Endothelial cell of hepatic sinusoid (primary cell): ENCODE results near the gene HORMAD2.
"Not testable (repeated sequence)": the region's sequence is repeated elsewhere in the genome, so short reads cannot be mapped to it uniquely, and the experiment has no call there.

ENCODE experiments used
- in situ Hi-C: cut with HindIII; loops from 2 replicates; pipeline ENCODE4 v1.10.0; 2017; ENCODE audit warnings: low sequenced_read_pairs

The HORMAD2 gene

GRCh38 chr22:30186041-30186440, 105.8 kb downstream of the HORMAD2 start:
- in situ Hi-C loops: loop anchor here (10.0 kb wide), 1 partner anchor 59 kb away; the partner anchor contains the start of gene LIF

DNA sequence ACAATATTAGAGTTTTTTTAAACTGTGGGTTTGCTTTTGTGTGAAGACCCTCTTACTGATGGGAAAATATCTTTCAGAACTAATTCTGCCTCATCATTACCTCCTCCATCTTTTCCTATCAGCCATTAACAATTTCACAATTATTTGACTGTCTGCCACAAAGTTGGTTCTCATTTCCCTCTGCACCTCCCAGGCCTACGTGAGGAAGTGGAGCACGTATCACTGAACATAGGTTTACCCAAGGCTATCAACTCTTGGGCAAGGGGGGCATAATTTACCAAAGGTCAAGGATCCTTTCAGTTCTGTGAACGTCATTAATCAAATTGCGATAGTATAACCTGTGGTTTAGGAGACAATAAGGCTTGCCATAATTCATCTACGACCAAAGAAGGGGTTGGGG, 106.2 kb downstream of the HORMAD2 start:
- in situ Hi-C loops: loop anchor here (10.0 kb wide), 1 partner anchor 58 kb away; the partner anchor contains the start of gene LIF

- in situ Hi-C loops: loop anchor here (10.0 kb wide), 1 partner anchor 58 kb away; the partner anchor contains the start of gene LIF
Measured at GRCh38 chr22:30187094-30187493, 106.8 kb downstream of the HORMAD2 start.

DNA sequence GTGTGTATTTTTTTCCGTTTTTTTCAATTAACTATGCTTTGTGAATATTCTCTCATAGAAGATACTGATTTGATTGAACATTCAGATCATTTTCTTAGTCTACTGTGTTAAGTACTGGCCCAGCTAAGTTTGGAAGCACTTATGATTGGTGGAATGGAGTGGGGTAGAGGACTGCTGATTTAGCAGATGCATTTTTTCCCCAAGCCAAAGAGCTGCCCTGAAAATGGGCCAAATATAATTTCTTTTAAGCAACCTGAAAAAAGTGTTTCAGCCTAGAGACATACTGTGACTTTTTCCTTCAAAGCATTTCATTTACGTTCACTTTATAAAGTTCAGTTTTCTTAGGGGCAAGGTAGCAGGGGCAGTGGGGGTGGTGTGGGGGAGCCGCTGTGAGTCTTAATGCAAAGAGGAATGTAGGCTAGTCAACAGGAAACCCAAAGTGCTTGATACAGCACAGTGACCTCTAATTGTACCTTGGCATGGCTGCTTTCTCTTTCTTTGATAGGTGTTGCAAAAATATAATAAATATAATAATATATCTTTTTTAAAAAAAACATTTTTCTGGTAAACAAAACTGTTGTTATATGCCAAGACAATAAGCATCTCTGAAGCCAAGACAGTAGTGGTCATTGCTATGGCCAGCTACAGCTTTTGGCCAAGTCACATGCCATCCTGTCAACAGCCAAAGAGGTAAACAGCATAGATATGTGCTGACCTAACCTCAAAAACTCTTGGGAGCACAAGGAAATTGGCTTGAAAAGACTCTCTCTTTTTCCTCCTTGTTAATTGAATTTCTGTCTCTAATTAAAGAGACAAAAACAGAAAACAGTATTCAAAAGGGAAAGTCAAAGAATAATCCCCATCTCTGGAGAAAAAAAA, 107.5 kb downstream of the HORMAD2 start:
- in situ Hi-C loops: loop anchor here (10.0 kb wide), 1 partner anchor 57 kb away; the partner anchor contains the start of gene LIF

- in situ Hi-C loops: loop anchor here (10.0 kb wide), 1 partner anchor 56 kb away; the partner anchor contains the start of gene LIF
Measured at GRCh38 chr22:30188911-30189310, 108.6 kb downstream of the HORMAD2 start.

DNA sequence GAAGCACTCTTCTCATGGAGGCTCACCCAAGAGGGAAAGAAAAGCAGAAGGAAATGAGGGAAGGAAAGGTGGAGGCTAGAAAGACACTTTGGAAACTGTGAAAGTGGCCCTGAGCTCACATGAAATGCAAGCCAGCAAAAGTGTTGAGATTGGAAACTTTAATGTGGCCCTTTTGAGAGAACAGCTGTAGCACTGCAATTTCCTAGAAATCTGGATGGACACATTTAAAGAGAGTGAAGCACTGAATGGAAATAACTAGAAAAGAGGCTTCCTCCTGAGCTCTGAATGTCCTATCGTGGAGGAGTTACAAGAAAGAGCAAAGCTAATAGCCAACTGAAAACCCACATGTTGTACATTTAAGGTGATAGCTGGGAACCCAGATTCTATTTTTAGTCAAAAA, 110.3 kb downstream of the HORMAD2 start:
- in situ Hi-C loops: no loop called here

- in situ Hi-C loops: no loop called here
Measured at GRCh38 chr22:30191040-30191701, 110.9 kb downstream of the HORMAD2 start.

- in situ Hi-C loops: no loop called here
Measured at GRCh38 chr22:30192427-30192826, 112.2 kb downstream of the HORMAD2 start.

DNA sequence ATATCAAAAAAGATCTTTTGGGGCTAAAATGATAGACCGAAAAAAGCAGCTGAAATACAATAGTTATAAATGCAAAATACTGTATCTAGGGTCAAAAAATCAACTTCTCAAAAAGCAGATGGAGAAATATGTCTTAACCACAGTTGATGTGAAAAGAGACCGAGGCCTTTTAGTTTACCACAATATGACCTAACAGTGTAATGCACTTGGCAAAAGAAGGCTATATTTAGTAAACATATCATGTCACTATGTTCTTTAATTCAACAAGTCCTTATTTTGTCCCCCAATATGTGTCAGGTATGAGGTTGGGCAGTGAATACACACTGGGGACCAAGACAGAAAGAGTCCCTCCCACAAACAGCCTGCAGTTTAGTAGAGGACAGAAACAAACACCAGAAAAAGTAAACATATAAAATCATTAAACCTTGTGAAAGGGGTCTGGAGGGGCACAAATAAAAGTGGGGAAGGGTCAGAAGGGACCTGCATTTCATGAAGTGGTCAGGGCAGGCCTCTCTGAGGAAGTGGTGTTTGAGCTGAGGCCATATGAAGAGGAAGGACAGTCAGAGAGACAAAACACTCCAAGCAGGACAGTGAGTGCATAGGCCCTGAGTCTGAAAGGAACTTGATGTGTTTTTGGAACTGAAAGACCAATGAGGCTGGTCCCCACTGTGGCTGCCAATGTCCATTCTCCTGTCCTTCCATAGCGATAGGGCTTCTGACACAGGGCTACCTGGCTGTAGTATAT, 112.9 kb downstream of the HORMAD2 start:
- in situ Hi-C loops: no loop called here

GRCh38 chr22:30195245-30196140, 115.2 kb downstream of the HORMAD2 start:
- in situ Hi-C loops: no loop called here

DNA sequence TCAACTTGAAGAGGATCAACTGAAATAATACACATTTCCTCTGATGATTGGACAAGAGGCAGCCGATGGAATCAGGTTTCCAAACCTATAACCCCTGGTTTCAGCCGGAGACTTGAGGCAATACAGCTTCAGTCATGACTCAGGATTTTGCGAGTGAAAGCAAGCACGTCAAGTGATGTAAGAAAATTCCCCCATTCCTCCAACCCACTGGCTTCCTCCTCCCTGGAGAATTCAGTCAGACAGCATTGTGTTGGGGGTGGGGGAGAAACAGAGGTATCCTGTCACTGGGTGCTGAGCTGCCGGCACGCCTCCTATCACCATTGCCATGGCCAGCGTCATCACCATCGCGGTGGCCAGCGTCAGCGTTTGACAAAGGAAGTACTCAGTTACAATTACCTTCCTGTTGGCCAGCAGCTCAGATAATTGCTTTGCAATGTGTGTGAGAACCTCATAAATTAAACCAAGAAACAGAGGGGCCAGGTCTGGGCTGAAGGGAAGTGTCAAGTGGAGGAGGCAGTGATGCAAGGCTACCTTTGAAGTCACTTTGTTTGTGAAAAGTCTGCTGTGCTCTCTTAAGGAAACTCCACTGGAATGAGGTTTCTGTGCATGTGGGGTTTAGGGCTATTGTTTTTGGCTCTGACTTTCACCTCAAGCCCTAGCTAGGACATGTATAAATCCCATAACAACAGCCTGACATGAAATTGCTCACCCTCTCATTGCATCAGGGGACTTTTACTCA, 116.0 kb downstream of the HORMAD2 start:
- in situ Hi-C loops: no loop called here

GRCh38 chr22:30196880-30197336, 116.6 kb downstream of the HORMAD2 start:
- in situ Hi-C loops: no loop called here

DNA sequence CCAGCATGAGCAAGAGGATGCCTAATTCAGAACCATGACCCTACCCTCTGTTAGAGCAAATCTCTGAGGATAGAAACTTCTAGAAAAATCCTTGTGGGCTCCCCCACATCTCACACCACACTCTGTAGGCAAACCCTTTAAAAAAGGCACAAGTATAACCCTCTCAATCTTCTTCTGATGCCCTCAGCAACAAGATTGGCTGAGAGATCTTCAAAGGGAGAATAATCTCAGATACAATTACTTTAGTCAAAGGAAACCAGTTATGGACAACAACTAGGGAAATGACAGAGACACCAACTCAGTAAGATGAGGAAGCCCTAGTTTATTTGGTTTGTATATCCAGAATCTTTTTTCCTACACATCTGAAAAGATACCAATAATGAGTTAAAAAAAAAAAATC, 117.1 kb downstream of the HORMAD2 start:
- in situ Hi-C loops: no loop called here

- in situ Hi-C loops: no loop called here
Measured at GRCh38 chr22:30198152-30198825, 118.0 kb downstream of the HORMAD2 start.

- in situ Hi-C loops: no loop called here
Measured at GRCh38 chr22:30198921-30199320, 118.7 kb downstream of the HORMAD2 start.

DNA sequence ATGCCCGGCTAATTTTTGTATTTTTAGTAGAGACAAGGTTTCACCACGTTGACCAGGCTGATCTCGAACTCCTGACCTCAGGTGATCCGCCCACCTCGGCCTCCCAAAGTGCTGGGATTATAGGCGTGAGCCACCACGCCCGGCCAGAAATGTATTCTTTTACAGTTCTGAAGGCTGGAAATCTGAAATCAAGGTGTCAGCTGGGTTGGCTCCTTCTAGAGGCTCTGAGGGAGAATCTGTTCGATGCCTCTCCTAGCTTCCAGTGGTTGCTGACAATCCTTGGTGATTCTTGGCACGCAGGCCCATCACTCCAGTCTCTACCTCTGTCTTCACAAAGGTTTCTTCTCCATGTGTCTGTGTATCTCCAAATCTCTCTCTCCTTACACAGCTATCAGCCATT, 120.6 kb downstream of the HORMAD2 start:
- in situ Hi-C loops: not testable (repeated sequence)

- in situ Hi-C loops: no loop called here
Measured at GRCh38 chr22:30201945-30202344, 121.7 kb downstream of the HORMAD2 start.

DNA sequence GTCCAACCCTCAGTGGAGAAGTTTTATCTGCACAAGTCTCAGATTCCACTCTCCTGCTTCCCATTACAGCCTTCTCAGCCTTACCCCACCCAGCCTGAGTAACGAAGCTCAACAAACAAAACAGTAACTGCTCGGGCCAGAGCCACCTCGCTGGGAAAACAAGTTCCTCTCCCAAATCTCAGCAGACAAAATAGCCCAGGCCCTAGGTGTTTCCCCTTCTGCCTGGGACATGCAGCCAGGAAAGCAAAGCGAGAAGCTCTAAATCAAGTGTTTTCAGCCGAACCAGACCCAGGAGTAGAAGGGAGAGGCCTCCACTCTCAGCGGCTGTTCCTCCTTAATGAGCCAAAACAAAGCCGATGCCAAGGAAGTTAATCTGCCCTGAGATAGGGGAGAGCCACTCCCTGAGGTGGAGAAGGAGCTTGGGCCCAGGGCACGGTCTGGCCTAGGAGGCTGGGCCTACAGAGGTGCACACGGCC, 122.3 kb downstream of the HORMAD2 start:
- in situ Hi-C loops: no loop called here
